22Rv1 (cell line): ENCODE results near the gene HMGXB4.

Experiments used
- CTCF ChIP-seq: fragments of 450-650 bp; IDR thresholded peaks from 2 replicates; pipeline ENCODE4 v1.5.1; 2017; ENCODE audit warnings: mild to moderate bottlenecking
- ZFX ChIP-seq: fragments of 450-650 bp; IDR thresholded peaks from 2 replicates; pipeline ENCODE4 v1.6.1; 2017; ENCODE audit warnings: antibody characterized with exemption, borderline replicate concordance

DNA sequence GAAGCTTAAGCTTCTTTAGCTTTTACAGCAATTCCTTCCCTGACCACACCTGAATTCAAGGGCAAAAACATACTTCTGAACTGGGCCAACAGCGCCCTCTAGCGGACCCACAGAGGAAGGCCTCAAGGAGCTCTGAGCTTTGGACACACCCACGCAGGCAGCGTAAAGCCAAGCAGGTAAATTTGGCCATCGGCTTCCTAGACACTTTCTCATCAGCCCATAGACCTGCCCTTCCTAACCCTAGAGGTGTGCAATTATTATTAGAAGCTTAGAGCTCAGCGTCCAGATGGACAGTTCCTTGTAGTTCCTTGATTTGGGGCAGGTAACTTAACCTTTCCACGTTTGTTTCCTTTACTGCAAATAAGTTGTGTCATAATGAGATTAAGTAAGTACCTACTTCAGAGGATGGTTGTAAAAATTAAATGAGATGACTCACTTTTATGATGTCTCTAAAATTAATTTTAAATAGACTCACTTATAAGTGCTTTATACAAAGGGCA, 25.7 kb upstream of the HMGXB4 start:
- TF ChIP-seq CTCF (peak; percentile 96), ZFX (no peak)
